HG03442 (cell line): Measurements from ENCODE around the gene SDK1.

Source experiments
- ATAC-seq: cut with Tn5 transposase; IDR thresholded peaks from one replicate; pipeline ENCODE4 v1.9.1; 2021; ENCODE audit warnings: mild to moderate bottlenecking, moderate library complexity; ENCODE audit not compliant: unreplicated experiment

Gene SDK1

GRCh38 chr7:4000139-4000538, 699.1 kb downstream of the SDK1 start:
- no peak for ATAC-seq

- no peak for ATAC-seq
These were observed 699.9 kb downstream of the SDK1 start for GRCh38 chr7:4000934-4001333.

GRCh38 chr7:4001742-4002141, 700.7 kb downstream of the SDK1 start:
- no peak for ATAC-seq

- ATAC-seq, result no peak
These were observed 702.5 kb downstream of the SDK1 start for GRCh38 chr7:4003503-4003902.

GRCh38 chr7:4006687-4007086, 705.6 kb downstream of the SDK1 start:
- ATAC-seq, result no peak

GRCh38 chr7:4009211-4010060, 708.4 kb downstream of the SDK1 start:
- ATAC-seq, result no peak

- ATAC-seq, result no peak
These were observed 709.1 kb downstream of the SDK1 start for GRCh38 chr7:4010061-4010605.

GRCh38 chr7:4010923-4011656, 710.0 kb downstream of the SDK1 start:
- no peak for ATAC-seq

- no peak for ATAC-seq
These were observed 712.7 kb downstream of the SDK1 start for GRCh38 chr7:4013793-4014192.

- ATAC-seq, result no peak
These were observed 713.4 kb downstream of the SDK1 start for GRCh38 chr7:4014346-4015050.

GRCh38 chr7:4015371-4015770, 714.3 kb downstream of the SDK1 start:
- ATAC-seq, result no peak

GRCh38 chr7:4015996-4016395, 714.9 kb downstream of the SDK1 start:
- no peak for ATAC-seq

- no peak for ATAC-seq
These were observed 716.0 kb downstream of the SDK1 start for GRCh38 chr7:4017081-4017480.

GRCh38 chr7:4017785-4018184, 716.7 kb downstream of the SDK1 start:
- no peak for ATAC-seq

- ATAC-seq, result no peak
These were observed 717.7 kb downstream of the SDK1 start for GRCh38 chr7:4018601-4019316.

GRCh38 chr7:4020086-4020485, 719.0 kb downstream of the SDK1 start:
- no peak for ATAC-seq

GRCh38 chr7:4021413-4021812, 720.4 kb downstream of the SDK1 start:
- ATAC-seq, result no peak

- ATAC-seq, result no peak
These were observed 721.2 kb downstream of the SDK1 start for GRCh38 chr7:4022265-4022664.

- ATAC-seq, result no peak
These were observed 722.5 kb downstream of the SDK1 start for GRCh38 chr7:4023502-4023901.

- no peak for ATAC-seq
These were observed 723.1 kb downstream of the SDK1 start for GRCh38 chr7:4024133-4024532.

- no peak for ATAC-seq
These were observed 723.8 kb downstream of the SDK1 start for GRCh38 chr7:4024806-4025205.
